Uterus (tissue), 4 donors: Measurements from ENCODE around the gene ANKRD33B. TPM values are rescaled to one million over a fixed set of nuclear protein-coding genes. Genes with fewer than 3 reads are reported as not detected.

ENCODE experiments used
- DNase-seq, 2 donors: peaks; one replicate each; pipeline ENCODE4 v3.0.0-alpha.2; 2019 to 2020
- H3K27ac ChIP-seq, 2 donors: fragments of 200-600 bp; sonication (generic); 1 replicate in 1 of 2; 2 replicates in 1 of 2; pipeline ENCODE4 v1.5.1; 2016 to 2018
- H3K27me3 ChIP-seq, 2 donors: fragments of 200-600 bp; sonication (generic); one replicate each; pipeline ENCODE4 v1.5.1; 2018 to 2019; ENCODE audit warnings: control low read depth in 1 of 2
- H3K36me3 ChIP-seq, 2 donors: fragments of 200-600 bp; sonication (generic); one replicate each; pipeline ENCODE4 v1.5.1; 2019; ENCODE audit warnings: control low read depth in 1 of 2
- H3K4me1 ChIP-seq, 2 donors: fragments of 200-600 bp; sonication (generic); one replicate each; pipeline ENCODE4 v1.5.1; 2018 to 2019; ENCODE audit warnings: control low read depth in 1 of 2
- H3K4me3 ChIP-seq, 2 donors: fragments of 200-600 bp; sonication (generic); 1 replicate in 1 of 2; 2 replicates in 1 of 2; pipeline ENCODE4 v1.5.1; 2018 to 2019; ENCODE audit warnings: mild to moderate bottlenecking in 1 of 2
- H3K9me3 ChIP-seq, 2 donors: fragments of 200-600 bp; sonication (generic); one replicate each; pipeline ENCODE4 v1.5.1; 2019; ENCODE audit warnings: control low read depth in 1 of 2
- POLR2A ChIP-seq, 2 donors: fragments of 450-650 bp; IDR thresholded peaks; one replicate each; pipeline ENCODE4 v1.6.1; 2016; ENCODE audit warnings: antibody characterized with exemption in 2 of 2, mild to moderate bottlenecking in 1 of 2, moderate library complexity in 1 of 2
- intact Hi-C: fragments of 100-400 bp; cut with DNase I; formaldehyde crosslinking; loops from one replicate; pipeline ENCODE4 v1.15.1; 2023; ENCODE audit warnings: low total_unique reads
- total RNA-seq, 4 donors: library from RNA; depleted of rRNA in 3 of 4; stranded (reverse); fragments of >200 nt in 3 of 4; gene quantifications; one replicate each; pipeline versions ENCODE4 v1.1.0 to v1.2.4, GENCODE V29; 2014 to 2023
- TF ChIP-seq, protein P1 (sequence below), 4 experiments: fragments of 200-600 bp in 2 of 4; fragments of 450-650 bp in 2 of 4; sonication (generic) in 2 of 4; IDR thresholded peaks; one replicate each; pipeline ENCODE4 v1.5.1; 2016 to 2019; ENCODE audit warnings: antibody characterized with exemption in 4 of 4, mild to moderate bottlenecking in 2 of 4, moderate library complexity in 1 of 4
- donor health status: DM: yes; HTN: yes; CAD: no.

The ANKRD33B gene
- total RNA-seq, 4 donors from 2014 or later: 2.1 to 24.1 (median 7.6) TPM

DNA sequence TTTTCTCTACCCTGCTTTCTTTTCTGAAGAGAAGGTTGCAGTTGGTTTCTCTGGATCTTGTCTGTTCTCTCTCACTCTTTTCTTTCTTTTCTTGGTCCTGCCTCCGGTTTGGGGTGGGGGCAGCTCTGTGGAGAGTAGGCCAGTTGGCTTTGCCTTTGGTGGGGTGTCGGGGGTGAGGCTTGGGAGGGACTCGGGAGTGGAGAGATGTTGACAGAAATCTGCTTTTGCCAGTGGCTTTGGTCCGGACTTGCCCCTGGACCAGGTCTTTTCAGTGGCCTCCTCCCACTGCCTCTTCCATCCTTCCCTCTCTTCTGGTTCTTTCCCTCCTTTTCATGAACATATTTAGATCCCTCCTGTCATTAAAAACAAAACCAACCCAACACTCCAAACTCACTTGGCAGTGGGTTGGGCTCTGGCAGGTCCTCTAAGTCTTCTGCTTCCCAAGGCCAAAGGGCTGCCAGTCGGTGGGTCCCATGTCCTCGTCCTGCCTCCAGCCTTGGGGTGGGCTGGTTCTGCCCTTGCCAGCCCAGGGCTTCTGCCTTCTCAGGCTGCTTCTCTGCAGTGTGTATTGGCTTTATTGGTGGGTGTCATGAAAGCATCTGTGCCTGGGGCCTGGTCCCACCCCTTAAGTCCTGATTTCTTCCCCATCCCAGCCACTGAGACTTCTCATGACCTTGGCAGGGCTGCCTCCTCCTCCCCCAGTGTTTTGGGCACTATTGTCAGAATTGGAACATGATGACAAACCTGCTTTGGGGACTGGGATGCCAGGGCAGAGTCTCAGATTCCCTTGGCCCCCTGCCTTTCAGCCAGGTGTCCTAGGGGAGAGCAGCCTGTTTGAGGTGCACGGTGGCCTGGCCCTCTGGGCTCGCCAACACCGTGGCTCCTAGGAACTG, 16.9 kb downstream of the ANKRD33B start:
- no peak for DNase-seq
- H3K36me3 ChIP-seq: no peaks in the 10 kb centered on the region
- peaks cover 0 to 5% of the 10 kb centered on the region in 2 donors for H3K4me1 ChIP-seq
- H3K4me3 ChIP-seq: no peak overlapping the region
- peak overlapping the region; percentile 54 to 67 for H3K27ac ChIP-seq
- intact Hi-C loops: no loop called here
- TF ChIP-seq, protein P1, sequence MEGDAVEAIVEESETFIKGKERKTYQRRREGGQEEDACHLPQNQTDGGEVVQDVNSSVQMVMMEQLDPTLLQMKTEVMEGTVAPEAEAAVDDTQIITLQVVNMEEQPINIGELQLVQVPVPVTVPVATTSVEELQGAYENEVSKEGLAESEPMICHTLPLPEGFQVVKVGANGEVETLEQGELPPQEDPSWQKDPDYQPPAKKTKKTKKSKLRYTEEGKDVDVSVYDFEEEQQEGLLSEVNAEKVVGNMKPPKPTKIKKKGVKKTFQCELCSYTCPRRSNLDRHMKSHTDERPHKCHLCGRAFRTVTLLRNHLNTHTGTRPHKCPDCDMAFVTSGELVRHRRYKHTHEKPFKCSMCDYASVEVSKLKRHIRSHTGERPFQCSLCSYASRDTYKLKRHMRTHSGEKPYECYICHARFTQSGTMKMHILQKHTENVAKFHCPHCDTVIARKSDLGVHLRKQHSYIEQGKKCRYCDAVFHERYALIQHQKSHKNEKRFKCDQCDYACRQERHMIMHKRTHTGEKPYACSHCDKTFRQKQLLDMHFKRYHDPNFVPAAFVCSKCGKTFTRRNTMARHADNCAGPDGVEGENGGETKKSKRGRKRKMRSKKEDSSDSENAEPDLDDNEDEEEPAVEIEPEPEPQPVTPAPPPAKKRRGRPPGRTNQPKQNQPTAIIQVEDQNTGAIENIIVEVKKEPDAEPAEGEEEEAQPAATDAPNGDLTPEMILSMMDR (IDR thresholded peaks at IDR 0.05): no peak
- no peak for TF ChIP-seq POLR2A (IDR thresholded peaks at IDR 0.05)
- H3K27me3 ChIP-seq: no peaks in the 10 kb centered on the region
- H3K9me3 ChIP-seq: no peaks in the 10 kb centered on the region

DNA sequence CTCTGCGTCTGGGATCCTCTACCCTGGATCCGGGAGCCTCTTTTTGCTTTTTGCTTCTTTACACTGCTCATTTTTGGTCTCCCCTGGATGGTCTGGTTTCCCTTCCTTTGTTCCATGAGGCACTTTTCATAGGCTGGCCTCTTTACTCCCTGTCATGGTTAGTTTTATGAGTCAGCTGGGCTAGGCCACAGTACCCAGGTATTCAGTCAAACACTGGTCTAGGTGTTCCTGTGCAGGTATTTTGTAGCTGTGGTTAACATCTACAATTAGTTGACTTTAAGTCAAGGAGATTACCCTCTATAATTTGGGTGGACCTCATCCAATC, 17.5 kb downstream of the ANKRD33B start:
- intact Hi-C loops: no loop called here
- no peaks in the 10 kb centered on the region for H3K36me3 ChIP-seq
- no peak for TF ChIP-seq POLR2A (IDR thresholded peaks at IDR 0.05)
- TF ChIP-seq, protein P1 (IDR thresholded peaks at IDR 0.05): no peak
- H3K27me3 ChIP-seq: no peaks in the 10 kb centered on the region
- no peak for DNase-seq
- H3K9me3 ChIP-seq: no peaks in the 10 kb centered on the region
- H3K4me1 ChIP-seq: peaks cover 0 to 5% of the 10 kb centered on the region in 2 donors
- H3K4me3 ChIP-seq: no peak overlapping the region
- H3K27ac ChIP-seq: peak overlapping the region; percentile 54 to 67

DNA sequence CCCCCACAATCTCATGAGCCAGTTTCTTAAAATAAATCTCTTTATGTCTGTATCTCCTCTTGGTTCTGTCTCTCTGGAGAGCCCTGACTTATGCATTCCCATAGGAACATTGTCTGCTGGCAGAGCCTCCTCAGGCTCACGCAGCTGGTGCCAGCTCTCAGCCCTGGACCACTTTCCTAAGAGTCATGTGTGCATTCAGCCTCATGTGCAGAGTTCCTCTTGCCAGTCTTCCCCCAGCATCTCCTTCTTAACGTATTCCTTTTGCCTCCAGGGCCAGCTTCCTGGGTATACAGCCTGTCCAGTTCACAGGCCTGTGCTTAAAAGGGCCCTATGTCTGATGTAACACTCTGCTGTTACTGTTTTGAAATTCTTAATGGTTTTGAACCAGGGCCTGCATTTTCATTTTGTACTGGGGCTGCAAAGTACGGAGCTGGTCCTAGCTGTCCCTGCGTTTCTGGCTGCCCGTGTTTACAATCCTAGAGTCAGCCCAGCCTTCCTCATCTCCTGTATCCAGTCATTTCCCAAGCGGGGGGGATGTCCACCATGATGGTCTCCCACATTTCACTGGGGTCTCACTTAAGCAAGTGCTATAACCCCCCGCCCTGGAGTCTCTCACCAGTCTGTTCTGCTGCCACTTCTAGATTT, 18.1 kb downstream of the ANKRD33B start:
- Histone ChIP-seq H3K27me3 (no peaks in the 10 kb centered on the region), H3K4me3 (no peak overlapping the region), H3K27ac (peak overlapping the region; percentile 54 to 67), H3K4me1 (peaks cover 0 to 5% of the 10 kb centered on the region in 2 donors), H3K36me3 (no peaks in the 10 kb centered on the region), H3K9me3 (no peaks in the 10 kb centered on the region)
- no peak for DNase-seq
- TF ChIP-seq, protein P1 (IDR thresholded peaks at IDR 0.05): no peak
- no peak for TF ChIP-seq POLR2A (IDR thresholded peaks at IDR 0.05)
- intact Hi-C loops: no loop called here

DNA sequence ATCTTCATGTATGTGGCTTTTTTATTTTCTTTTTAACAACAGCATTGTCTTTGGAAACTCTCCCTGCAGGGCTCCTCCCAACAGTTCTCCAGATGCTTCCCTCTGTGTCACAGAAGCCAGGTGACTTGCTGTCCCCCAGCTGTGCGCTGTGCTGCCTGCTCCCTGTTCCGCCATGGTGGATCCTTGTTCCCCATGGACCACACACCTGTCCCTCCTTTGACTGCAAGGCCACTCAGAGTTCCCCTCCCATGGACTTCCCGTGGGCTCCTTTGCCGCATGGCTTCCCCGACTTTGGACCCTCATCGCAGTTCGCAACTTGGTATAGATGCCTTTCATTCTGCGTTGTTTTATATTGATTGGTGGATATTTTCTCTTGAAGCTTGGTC, 18.6 kb downstream of the ANKRD33B start:
- Histone ChIP-seq H3K27me3 (no peaks in the 10 kb centered on the region), H3K4me3 (no peak overlapping the region), H3K36me3 (no peaks in the 10 kb centered on the region), H3K4me1 (peaks cover 0 to 5% of the 10 kb centered on the region in 2 donors), H3K27ac (peak overlapping the region; percentile 54 to 67), H3K9me3 (no peaks in the 10 kb centered on the region)
- DNase-seq: no peak
- intact Hi-C loops: no loop called here
- no peak for TF ChIP-seq POLR2A (IDR thresholded peaks at IDR 0.05)
- TF ChIP-seq, protein P1 (IDR thresholded peaks at IDR 0.05): no peak
